Measurements from ENCODE around the gene MTX3.

MTX3 gene

GRCh38 chr5:79990598-79991507, at the start of gene MTX3:
Gene MTX3, minus strand, starts transcription at chr5:79991262. Its CDS starts 24 bp downstream, at chr5:79991238.
- DNase-seq, result peak; percentile 95

- no peak for DNase-seq
Observed at GRCh38 chr5:80039650-80040049, 48.6 kb upstream of the MTX3 start.

- DNase-seq, result no peak
Observed at GRCh38 chr5:80037366-80037765, 46.3 kb upstream of the MTX3 start.

- no peak for DNase-seq
Observed at GRCh38 chr5:80036615-80037014, 45.6 kb upstream of the MTX3 start.

GRCh38 chr5:80035839-80036238, 44.8 kb upstream of the MTX3 start:
- no peak for DNase-seq

- peak; percentile 2 for DNase-seq
Observed at GRCh38 chr5:80034962-80035821, 44.1 kb upstream of the MTX3 start, which contains the start of gene THBS4. Gene THBS4, plus strand, starts transcription at chr5:80035348. Its CDS starts 190 bp downstream, at chr5:80035538.

GRCh38 chr5:80034559-80034958, 43.5 kb upstream of the MTX3 start:
- DNase-seq, result no peak

- DNase-seq, result no peak
Observed at GRCh38 chr5:80033513-80033912, 42.5 kb upstream of the MTX3 start.

- peak; percentile 61 for DNase-seq
Observed at GRCh38 chr5:80031109-80031508, 40.0 kb upstream of the MTX3 start.

GRCh38 chr5:80026841-80027240, 35.8 kb upstream of the MTX3 start:
- DNase-seq, result no peak

- no peak for DNase-seq
Observed at GRCh38 chr5:80025069-80025468, 34.0 kb upstream of the MTX3 start.

- no peak for DNase-seq
Observed at GRCh38 chr5:80010754-80011392, 19.8 kb upstream of the MTX3 start.

GRCh38 chr5:80008995-80009765, 18.1 kb upstream of the MTX3 start:
- no peak for DNase-seq

- DNase-seq, result no peak
Observed at GRCh38 chr5:80002677-80003076, 11.6 kb upstream of the MTX3 start.

GRCh38 chr5:79999722-80000121, 8.7 kb upstream of the MTX3 start:
- no peak for DNase-seq

GRCh38 chr5:79992891-79993657, 2.0 kb upstream of the MTX3 start:
- DNase-seq, result no peak

GRCh38 chr5:79990205-79990597, 861 bp downstream of the MTX3 start:
- no peak for DNase-seq

GRCh38 chr5:79986260-79986659, 4.8 kb downstream of the MTX3 start:
- DNase-seq, result no peak

- DNase-seq, result no peak
Observed at GRCh38 chr5:79985288-79985687, 5.8 kb downstream of the MTX3 start.

GRCh38 chr5:79984363-79984762, 6.7 kb downstream of the MTX3 start:
- DNase-seq, result no peak

GRCh38 chr5:79983618-79984017, 7.4 kb downstream of the MTX3 start:
- no peak for DNase-seq

- no peak for DNase-seq
Observed at GRCh38 chr5:79982136-79982535, 8.9 kb downstream of the MTX3 start.
